Calu3 (cell line): ENCODE results near the gene MAPK4. TPM values are rescaled to one million over a fixed set of nuclear protein-coding genes. Genes with fewer than 3 reads are reported as not detected.

Experiments
- BruUV-seq: library from RNA; stranded (reverse); fragments of 400-500 nt; replicated peaks from 2 replicates; lab custom pipeline; 2021; lab: Mats Ljungman, UMichigan
- CTCF ChIA-PET: fragments of 300-600 bp; sonication (Branson Sonifier 250); formaldehyde crosslinking; loops from one replicate; lab custom pipeline; 2022; ENCODE audit warnings: antibody characterized with exemption; lab: Charles Lee
- DNase-seq: peaks from one replicate; pipeline ENCODE4 v3.0.0; 2022
- H3K27ac Mint-ChIP-seq: one replicate; pipeline ENCODE4 v1.8.0; 2022; ENCODE audit warnings: mixed read lengths; ENCODE audit not compliant: unreplicated experiment
- H3K27me3 Mint-ChIP-seq: one replicate; pipeline ENCODE4 v1.8.0; 2022; ENCODE audit warnings: mixed read lengths; ENCODE audit not compliant: unreplicated experiment
- H3K36me3 Mint-ChIP-seq: one replicate; pipeline ENCODE4 v1.8.0; 2022; ENCODE audit warnings: mild to moderate bottlenecking, moderate library complexity, mixed read lengths; ENCODE audit not compliant: insufficient read depth, unreplicated experiment
- H3K4me1 Mint-ChIP-seq: one replicate; pipeline ENCODE4 v1.8.0; 2022; ENCODE audit warnings: mild to moderate bottlenecking, low read depth, mixed read lengths; ENCODE audit not compliant: unreplicated experiment
- H3K4me3 Mint-ChIP-seq: one replicate; pipeline ENCODE4 v1.8.0; 2022; ENCODE audit warnings: mild to moderate bottlenecking, low read depth, moderate library complexity, mixed read lengths; ENCODE audit not compliant: unreplicated experiment
- H3K9me3 Mint-ChIP-seq: one replicate; pipeline ENCODE4 v1.8.0; 2022; ENCODE audit warnings: low read depth, mixed read lengths; ENCODE audit not compliant: unreplicated experiment
- intact Hi-C: fragments of 100-400 bp; cut with micrococcal nuclease; formaldehyde crosslinking; loops from one replicate; pipeline ENCODE4 v1.10.0; 2022; ENCODE audit not compliant: unreplicated experiment
- total RNA-seq: library from RNA; stranded (reverse); gene quantifications from 2 replicates; pipeline ENCODE4 v1.2.3, GENCODE V29; 2022
- TF ChIP-seq, protein P1 (sequence below): fragments of 200-600 bp; IDR thresholded peaks from one replicate; pipeline ENCODE4 v1.8.0; 2022; ENCODE audit warnings: antibody characterized with exemption; ENCODE audit not compliant: unreplicated experiment

The MAPK4 gene
- total RNA-seq, 1 experiment from 2014 or later, result not detected

DNA sequence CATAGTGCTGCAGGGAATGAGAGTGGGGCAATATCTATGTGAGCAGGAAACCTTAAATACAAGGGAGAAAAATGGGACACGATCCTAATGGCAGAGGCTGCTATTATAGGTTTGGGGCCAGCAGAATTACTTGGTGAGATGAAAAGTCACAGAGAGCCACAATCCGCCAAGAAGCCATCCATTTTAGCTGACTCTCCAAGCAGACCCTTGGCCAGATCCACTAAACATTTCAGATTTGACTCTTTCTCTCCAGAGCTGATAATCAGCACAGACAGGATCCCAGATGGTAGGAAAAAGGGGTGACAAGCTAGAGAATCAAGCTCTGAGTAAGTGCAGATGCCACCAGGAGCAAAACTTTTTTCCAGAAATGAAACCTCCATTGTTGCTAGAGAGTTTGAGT lies 61.5 kb downstream of the MAPK4 start:
- Mint-ChIP-seq H3K4me3 (no peak overlapping the region), H3K36me3 (no peaks in the 10 kb centered on the region), H3K27ac (no peak overlapping the region), H3K9me3 (no peaks in the 10 kb centered on the region), H3K4me1 (no peaks in the 10 kb centered on the region), H3K27me3 (peaks cover 95% of the 10 kb centered on the region)
- CTCF ChIA-PET, result no interaction called here
- no TSS peak for BruUV-seq
- intact Hi-C loops, result no loop called here
- TF ChIP-seq, protein P1, sequence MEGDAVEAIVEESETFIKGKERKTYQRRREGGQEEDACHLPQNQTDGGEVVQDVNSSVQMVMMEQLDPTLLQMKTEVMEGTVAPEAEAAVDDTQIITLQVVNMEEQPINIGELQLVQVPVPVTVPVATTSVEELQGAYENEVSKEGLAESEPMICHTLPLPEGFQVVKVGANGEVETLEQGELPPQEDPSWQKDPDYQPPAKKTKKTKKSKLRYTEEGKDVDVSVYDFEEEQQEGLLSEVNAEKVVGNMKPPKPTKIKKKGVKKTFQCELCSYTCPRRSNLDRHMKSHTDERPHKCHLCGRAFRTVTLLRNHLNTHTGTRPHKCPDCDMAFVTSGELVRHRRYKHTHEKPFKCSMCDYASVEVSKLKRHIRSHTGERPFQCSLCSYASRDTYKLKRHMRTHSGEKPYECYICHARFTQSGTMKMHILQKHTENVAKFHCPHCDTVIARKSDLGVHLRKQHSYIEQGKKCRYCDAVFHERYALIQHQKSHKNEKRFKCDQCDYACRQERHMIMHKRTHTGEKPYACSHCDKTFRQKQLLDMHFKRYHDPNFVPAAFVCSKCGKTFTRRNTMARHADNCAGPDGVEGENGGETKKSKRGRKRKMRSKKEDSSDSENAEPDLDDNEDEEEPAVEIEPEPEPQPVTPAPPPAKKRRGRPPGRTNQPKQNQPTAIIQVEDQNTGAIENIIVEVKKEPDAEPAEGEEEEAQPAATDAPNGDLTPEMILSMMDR, result no peak
- DNase-seq, result no peak

DNA sequence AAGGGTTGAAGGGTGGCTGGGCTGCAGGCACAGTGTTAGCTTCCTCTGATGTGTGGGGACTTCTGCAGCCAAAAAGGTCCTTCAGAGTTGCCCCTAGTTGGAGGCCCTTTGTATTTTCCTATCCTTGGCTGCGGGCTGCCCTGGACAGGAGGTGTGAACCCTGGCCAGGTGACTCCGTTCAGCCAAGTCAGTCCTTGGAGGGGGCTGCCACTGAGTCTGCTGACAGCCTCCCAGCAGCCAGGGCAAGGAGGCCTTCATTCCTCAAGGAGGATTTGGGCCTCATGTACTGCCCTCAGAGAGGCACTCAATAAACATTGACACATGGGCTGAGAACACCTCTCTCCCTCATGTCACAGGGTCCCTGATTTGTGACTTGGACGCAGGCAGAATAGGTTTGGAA lies 62.4 kb downstream of the MAPK4 start:
- TF ChIP-seq, protein P1, result no peak
- intact Hi-C loops, result no loop called here
- no TSS peak for BruUV-seq
- no peaks in the 10 kb centered on the region for H3K4me1 Mint-ChIP-seq
- H3K36me3 Mint-ChIP-seq, result no peaks in the 10 kb centered on the region
- H3K9me3 Mint-ChIP-seq, result no peaks in the 10 kb centered on the region
- CTCF ChIA-PET, result no interaction called here
- H3K4me3 Mint-ChIP-seq, result no peak overlapping the region
- no peak overlapping the region for H3K27ac Mint-ChIP-seq
- H3K27me3 Mint-ChIP-seq, result peaks cover 85% of the 10 kb centered on the region
- no peak for DNase-seq

DNA sequence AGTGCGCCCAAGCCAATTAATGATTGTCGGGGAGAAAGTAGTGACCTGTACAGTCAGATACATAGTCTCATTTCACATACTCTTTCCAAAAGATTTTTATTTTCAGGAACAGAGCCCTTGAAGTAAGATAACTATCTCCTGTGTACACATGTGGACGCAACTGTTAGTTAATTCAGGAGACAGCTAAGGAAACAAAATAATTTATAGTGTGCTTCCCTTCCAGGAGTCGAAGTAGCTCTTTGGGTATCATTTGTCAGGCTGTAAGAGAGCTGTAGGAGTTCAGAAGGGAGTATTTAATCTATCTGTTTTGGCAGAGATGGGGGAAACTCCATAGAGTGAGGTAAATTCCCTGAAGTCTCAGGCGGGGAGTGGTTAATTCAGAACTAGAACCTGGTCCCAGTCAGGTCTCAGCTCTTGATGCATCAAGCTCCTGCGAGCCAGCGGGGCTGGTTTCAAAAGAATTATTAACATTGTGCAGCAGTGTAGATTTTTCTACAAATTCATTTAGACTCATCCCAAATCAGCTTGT lies 63.0 kb downstream of the MAPK4 start:
- peaks cover 85% of the 10 kb centered on the region for H3K27me3 Mint-ChIP-seq
- no peak overlapping the region for H3K4me3 Mint-ChIP-seq
- no peak overlapping the region for H3K27ac Mint-ChIP-seq
- no TSS peak for BruUV-seq
- TF ChIP-seq, protein P1, result no peak
- no peaks in the 10 kb centered on the region for H3K36me3 Mint-ChIP-seq
- H3K9me3 Mint-ChIP-seq, result no peaks in the 10 kb centered on the region
- DNase-seq, result no peak
- H3K4me1 Mint-ChIP-seq, result no peaks in the 10 kb centered on the region
- intact Hi-C loops, result no loop called here
- CTCF ChIA-PET, result no interaction called here

DNA sequence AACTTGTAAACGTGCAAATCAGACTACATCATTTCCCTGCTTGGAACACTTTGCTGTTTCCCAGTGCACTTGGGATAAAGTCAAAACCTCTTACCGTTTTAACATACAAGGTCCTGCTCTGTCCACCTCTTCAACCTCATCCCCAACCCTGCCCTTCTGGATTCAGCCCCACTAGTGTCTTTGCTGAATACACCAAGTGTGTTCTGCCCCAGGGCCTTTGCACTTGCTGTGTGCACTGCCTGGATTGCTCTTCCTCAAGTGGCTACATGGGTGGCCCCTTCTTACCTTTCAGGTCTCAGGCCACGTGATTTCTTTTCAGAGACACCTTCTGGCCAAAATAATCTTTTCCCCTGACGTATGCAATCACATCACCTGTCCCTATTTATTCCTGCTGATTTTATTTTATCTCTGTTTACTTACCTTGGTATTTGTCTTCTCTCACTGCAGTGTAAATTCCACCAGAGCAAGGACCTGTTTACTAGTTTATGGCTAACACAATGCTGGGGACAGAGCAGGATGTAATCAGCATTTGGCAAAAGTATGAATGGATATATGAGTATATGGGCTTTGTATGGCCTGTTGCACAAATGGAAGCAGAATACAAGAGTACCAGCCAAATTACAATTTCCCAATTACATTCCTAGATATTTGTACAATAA lies 63.9 kb downstream of the MAPK4 start:
- intact Hi-C loops, result no loop called here
- Mint-ChIP-seq H3K27me3 (peaks cover 85% of the 10 kb centered on the region), H3K4me3 (no peak overlapping the region), H3K36me3 (no peaks in the 10 kb centered on the region), H3K27ac (no peak overlapping the region), H3K9me3 (no peaks in the 10 kb centered on the region), H3K4me1 (no peaks in the 10 kb centered on the region)
- CTCF ChIA-PET, result no interaction called here
- DNase-seq, result no peak
- BruUV-seq, result no TSS peak
- TF ChIP-seq, protein P1, result no peak
